GM12878 (cell line): ENCODE results near the gene MDGA2. TPM values are rescaled to one million over a fixed set of nuclear protein-coding genes. Genes with fewer than 3 reads are reported as not detected.

ENCODE experiments used
- ATAC-seq: fragments of 200-7000 bp; cut with Tn5 transposase; 3 replicates; pipeline ENCODE4 v1.9.1; 2020; ENCODE audit warnings: mild to moderate bottlenecking, moderate library complexity
- BruUV-seq: library from RNA; stranded (reverse); fragments of 400-500 nt; replicated peaks from 2 replicates; lab custom pipeline; 2021; lab: Mats Ljungman, UMichigan
- CTCF ChIA-PET: fragments of 300-600 bp; sonication (Branson Sonifier 250); formaldehyde crosslinking; extraction: SDS; loops from one replicate; lab custom pipeline; 2021; ENCODE audit warnings: inconsistent platforms; lab: Yijun Ruan, JAX
- POLR2A ChIA-PET: fragments of 350-600 bp; formaldehyde crosslinking; extraction: SDS; loops from one replicate; lab custom pipeline; 2021; ENCODE audit warnings: inconsistent platforms; lab: Charles Lee
- RAD21 ChIA-PET: fragments of 300-600 bp; sonication (Branson Sonifier 250); formaldehyde crosslinking; loops from one replicate; lab custom pipeline; 2023; ENCODE audit warnings: antibody characterized with exemption; ENCODE audit not compliant: unreplicated experiment; lab: Charles Lee
- SMC1A ChIA-PET: fragments of 300-600 bp; sonication (Branson Sonifier 250); formaldehyde crosslinking; loops from one replicate; lab custom pipeline; 2023; ENCODE audit not compliant: unreplicated experiment, uncharacterized antibody; lab: Charles Lee
- DNase-seq: peaks from one replicate; pipeline ENCODE4 v3.0.0-alpha.2; 2011; ENCODE audit warnings: low read depth, low spot score
- FAIRE-seq: peaks from 3 replicates; lab custom pipeline; 2011; peaks lifted over from hg19 to GRCh38; lab: Jason Lieb, UNC
- H2AFZ ChIP-seq: 2 replicates; pipeline ENCODE4 v1.6.0; 2011; ENCODE audit warnings: low read depth, low read length, control low read depth; ENCODE audit not compliant: control insufficient read depth
- H3K27ac ChIP-seq: 2 replicates; pipeline ENCODE4 v1.5.1; 2011; ENCODE audit warnings: control low read depth; ENCODE audit not compliant: control insufficient read depth, insufficient read depth
- H3K27me3 ChIP-seq, 2 experiments: replicated peaks in 1 of 2; 2 replicates each; pipeline versions ENCODE4 v1.6.0 to v1.6.1; 2011; ENCODE audit warnings: low read length in 1 of 2; ENCODE audit not compliant: control insufficient read depth in 2 of 2, insufficient read depth in 2 of 2
- H3K36me3 ChIP-seq, 2 experiments: 2 replicates each; pipeline ENCODE4 v1.5.1; 2011; ENCODE audit warnings: low read length in 1 of 2; ENCODE audit not compliant: control insufficient read depth in 2 of 2, insufficient read depth in 2 of 2
- H3K4me1 ChIP-seq: 2 replicates; pipeline ENCODE4 v1.6.1; 2011; ENCODE audit warnings: mild to moderate bottlenecking, low read length, moderate library complexity, mixed read lengths; ENCODE audit not compliant: control insufficient read depth, insufficient read depth
- H3K4me2 ChIP-seq: 2 replicates; pipeline ENCODE4 v1.6.0; 2011; ENCODE audit warnings: control low read depth; ENCODE audit not compliant: control insufficient read depth, insufficient read depth
- H3K4me3 ChIP-seq: fragments of 200-600 bp; sonication (generic); 2 replicates; pipeline ENCODE4 v1.5.1; 2016
- H3K79me2 ChIP-seq: 2 replicates; pipeline ENCODE4 v1.6.0; 2011; ENCODE audit warnings: low read length; ENCODE audit not compliant: control insufficient read depth, insufficient read depth
- H3K9ac ChIP-seq: 2 replicates; pipeline ENCODE4 v1.8.0; 2011; ENCODE audit warnings: low read length, control low read depth, mixed read lengths; ENCODE audit not compliant: control insufficient read depth, insufficient read depth
- H3K9me3 ChIP-seq: replicated peaks from 3 replicates; pipeline ENCODE4 v1.5.1; 2011; ENCODE audit warnings: mild to moderate bottlenecking, low read length; ENCODE audit not compliant: control insufficient read depth, insufficient read depth
- H4K20me1 ChIP-seq: 2 replicates; pipeline ENCODE4 v1.6.0; 2011; ENCODE audit not compliant: control insufficient read depth, insufficient read depth
- BACH1 ChIP-seq: fragments of 450-650 bp; IDR thresholded peaks from 2 replicates; pipeline ENCODE4 v1.6.1; 2017; ENCODE audit warnings: mild to moderate bottlenecking, borderline replicate concordance
- CHD1 ChIP-seq: IDR thresholded peaks from 2 replicates; pipeline ENCODE4 v1.6.1; 2012; ENCODE audit warnings: low read depth, low read length, improper control_type of control experiment
- EGR1 ChIP-seq, 2 experiments: IDR thresholded peaks; 1 replicate in 1 of 2; 2 replicates in 1 of 2; pipeline ENCODE4 v1.6.1; 2011 to 2012; ENCODE audit warnings: low read depth in 2 of 2, low read length in 2 of 2, borderline replicate concordance in 1 of 2, mild to moderate bottlenecking in 1 of 2, moderate library complexity in 1 of 2
- FOXM1 ChIP-seq: IDR thresholded peaks from 2 replicates; pipeline ENCODE4 v1.6.1; 2012; ENCODE audit warnings: low read depth, mild to moderate bottlenecking, inconsistent platforms, low read length, moderate library complexity
- LARP7 ChIP-seq: fragments of 450-650 bp; IDR thresholded peaks from 2 replicates; pipeline ENCODE4 v1.6.1; 2017; ENCODE audit warnings: mild to moderate bottlenecking
- MYC ChIP-seq: IDR thresholded peaks from 2 replicates; pipeline ENCODE4 v1.6.1; 2011; ENCODE audit warnings: mild to moderate bottlenecking, low read length, moderate library complexity, inconsistent platforms; ENCODE audit not compliant: insufficient read depth, insufficient replicate concordance, insufficient read length, severe bottlenecking
- NR2F1 ChIP-seq: fragments of 450-650 bp; conservative IDR thresholded peaks from 2 replicates; pipeline ENCODE4 v1.6.1; 2017; ENCODE audit warnings: mild to moderate bottlenecking
- NRF1 ChIP-seq: conservative IDR thresholded peaks from 2 replicates; pipeline ENCODE4 v1.6.1; 2011; ENCODE audit warnings: mild to moderate bottlenecking, low read depth, low read length, improper control_type of control experiment
- PML ChIP-seq: IDR thresholded peaks from 2 replicates; pipeline ENCODE4 v1.6.1; 2012; ENCODE audit warnings: low read length, inconsistent platforms
- POLR2AphosphoS2 ChIP-seq: IDR thresholded peaks from 2 replicates; pipeline ENCODE4 v1.6.1; 2011; ENCODE audit warnings: low read depth, mild to moderate bottlenecking, low read length, improper control_type of control experiment, moderate library complexity
- POLR2AphosphoS5 ChIP-seq: IDR thresholded peaks from 2 replicates; pipeline ENCODE4 v1.6.1; 2011; ENCODE audit warnings: mild to moderate bottlenecking, low read length, inconsistent platforms
- POU2F2 ChIP-seq: IDR thresholded peaks from 3 replicates; pipeline ENCODE4 v1.6.1; 2011; ENCODE audit warnings: low read depth, mild to moderate bottlenecking, low read length, borderline replicate concordance
- TCF7 ChIP-seq: IDR thresholded peaks from 2 replicates; pipeline ENCODE4 v1.6.1; 2014; ENCODE audit warnings: antibody characterized with exemption, borderline replicate concordance
- YBX1 ChIP-seq: fragments of 450-650 bp; IDR thresholded peaks from 2 replicates; pipeline ENCODE4 v1.6.1; 2016; ENCODE audit warnings: antibody characterized with exemption
- ZNF274 ChIP-seq: IDR thresholded peaks from one replicate; pipeline ENCODE4 v1.8.0; 2011; ENCODE audit not compliant: insufficient read length, insufficient read depth
- WGBS: methylation state at CpG from one replicate; pipeline ENCODE4 v1.1.6; 2016; ENCODE audit warnings: low lambda C conversion rate; ENCODE audit not compliant: insufficient replicate concordance, insufficient coverage; ENCODE audit errors: missing lambda C conversion rate; 5-methylcytosine and 5-hydroxymethylcytosine counted together
- in situ Hi-C: fragments of 300-500 bp; cut with MboI; formaldehyde crosslinking; loops from 9 replicates; pipeline ENCODE4 v1.14.3; 2018; ENCODE audit warnings: mixed read lengths
- intact Hi-C: fragments of 100-400 bp; cut with micrococcal nuclease; formaldehyde crosslinking; loops from one replicate; pipeline ENCODE4 v1.14.2; 2022; ENCODE audit not compliant: unreplicated experiment
- polyA plus RNA-seq, 11 experiments: library from polyadenylated mRNA; depleted of rRNA in 4 of 11; unstranded in 6 of 11; stranded (reverse) in 5 of 11; fragments of >200 nt; fragmentation: Nextera tagmentation in 4 of 11; fragmentation: Illumina TruSeq in 1 of 11; extraction: Ambion mirVana in 4 of 11; extraction: Trizol in 1 of 11; gene quantifications; 1 replicate in 1 of 11; 2 replicates in 10 of 11; pipeline versions ENCODE4 v1.2.1 to v1.2.3, GENCODE V29; 2011 to 2016; ENCODE audit warnings: inconsistent platforms in 2 of 11, missing spikeins in 2 of 11, low read depth in 1 of 11
- total RNA-seq, 4 experiments: library from RNA; depleted of rRNA in 3 of 4; stranded (reverse); fragments of >200 nt in 3 of 4; fragmentation: Illumina TruSeq in 1 of 4; extraction: Trizol in 1 of 4; gene quantifications; 2 replicates each; pipeline versions ENCODE4 v1.2.1 to v1.2.3, GENCODE V29; 2013 to 2021
- TF ChIP-seq, protein P1 (sequence below): fragments of 450-650 bp; formaldehyde crosslinking; IDR thresholded peaks from 2 replicates; pipeline ENCODE4 v1.4.0; 2022; ENCODE audit warnings: mild to moderate bottlenecking, moderate library complexity
- TF ChIP-seq, protein P2 (sequence below): IDR thresholded peaks from 2 replicates; pipeline ENCODE4 v1.6.1; 2011; ENCODE audit warnings: borderline replicate concordance, low read depth, mild to moderate bottlenecking, moderate library complexity, mixed read lengths, low read length; ENCODE audit not compliant: insufficient read depth; ENCODE audit errors: extremely low read length
- TF ChIP-seq, protein P3 (sequence below): fragments of 150-350 bp; IDR thresholded peaks from 2 replicates; pipeline ENCODE4 v1.6.1; 2014; ENCODE audit warnings: mild to moderate bottlenecking, low read depth, low read length
- TF ChIP-seq, protein P4 (sequence below): fragments of 450-650 bp; IDR thresholded peaks from 2 replicates; pipeline ENCODE4 v1.6.1; 2017; ENCODE audit warnings: mild to moderate bottlenecking

The MDGA2 gene
- total and polyA plus RNA-seq, 10 of the 15 experiments (the other 5 are each of a cell fraction or from before 2014, with no cell fraction given), result not detected

DNA sequence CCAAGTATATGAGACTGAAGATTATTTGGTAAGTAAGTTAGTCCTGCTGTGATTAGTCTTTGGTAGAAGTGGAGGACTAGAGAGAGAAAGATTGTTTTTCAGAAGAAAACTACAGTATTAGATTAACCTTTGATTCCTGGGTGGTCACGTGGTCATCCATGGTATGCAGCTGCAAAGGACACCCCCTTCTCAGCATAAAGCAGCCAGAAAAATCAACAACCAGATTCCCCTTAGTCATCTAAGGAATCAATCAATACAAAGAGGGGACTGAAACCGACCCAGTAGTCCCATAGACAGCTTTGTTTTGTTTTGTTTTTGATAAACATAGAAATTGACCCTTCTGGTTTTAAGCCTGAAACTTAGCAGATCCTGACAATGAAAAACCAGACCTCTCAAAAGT is 30.3 kb upstream of the MDGA2 start:
- CTCF ChIA-PET, result no interaction called here
- no peak overlapping the region for H2AFZ ChIP-seq
- H3K4me1 ChIP-seq, result no peaks in the 10 kb centered on the region
- no peak overlapping the region for H3K9ac ChIP-seq
- FAIRE-seq (no peak), DNase-seq (no peak), ATAC-seq (no peak)
- intact Hi-C loops (no loop called here), in situ Hi-C loops (no loop called here)
- BruUV-seq, result no TSS peak
- no peaks in the 10 kb centered on the region for H3K36me3 ChIP-seq
- no peaks in the 10 kb centered on the region for H4K20me1 ChIP-seq
- H3K9me3 ChIP-seq, result no peaks in the 10 kb centered on the region
- H3K27ac ChIP-seq, result no peak overlapping the region
- SMC1A ChIA-PET, result no interaction called here
- H3K4me2 ChIP-seq, result no peak overlapping the region
- H3K79me2 ChIP-seq, result no peaks in the 10 kb centered on the region
- WGBS, result 0% methylated on average over 2 of the region's 2 CpGs
- RAD21 ChIA-PET, result no interaction called here
- no peak overlapping the region for H3K4me3 ChIP-seq
- TF ChIP-seq NRF1, result no peak
- TF ChIP-seq, protein P1, sequence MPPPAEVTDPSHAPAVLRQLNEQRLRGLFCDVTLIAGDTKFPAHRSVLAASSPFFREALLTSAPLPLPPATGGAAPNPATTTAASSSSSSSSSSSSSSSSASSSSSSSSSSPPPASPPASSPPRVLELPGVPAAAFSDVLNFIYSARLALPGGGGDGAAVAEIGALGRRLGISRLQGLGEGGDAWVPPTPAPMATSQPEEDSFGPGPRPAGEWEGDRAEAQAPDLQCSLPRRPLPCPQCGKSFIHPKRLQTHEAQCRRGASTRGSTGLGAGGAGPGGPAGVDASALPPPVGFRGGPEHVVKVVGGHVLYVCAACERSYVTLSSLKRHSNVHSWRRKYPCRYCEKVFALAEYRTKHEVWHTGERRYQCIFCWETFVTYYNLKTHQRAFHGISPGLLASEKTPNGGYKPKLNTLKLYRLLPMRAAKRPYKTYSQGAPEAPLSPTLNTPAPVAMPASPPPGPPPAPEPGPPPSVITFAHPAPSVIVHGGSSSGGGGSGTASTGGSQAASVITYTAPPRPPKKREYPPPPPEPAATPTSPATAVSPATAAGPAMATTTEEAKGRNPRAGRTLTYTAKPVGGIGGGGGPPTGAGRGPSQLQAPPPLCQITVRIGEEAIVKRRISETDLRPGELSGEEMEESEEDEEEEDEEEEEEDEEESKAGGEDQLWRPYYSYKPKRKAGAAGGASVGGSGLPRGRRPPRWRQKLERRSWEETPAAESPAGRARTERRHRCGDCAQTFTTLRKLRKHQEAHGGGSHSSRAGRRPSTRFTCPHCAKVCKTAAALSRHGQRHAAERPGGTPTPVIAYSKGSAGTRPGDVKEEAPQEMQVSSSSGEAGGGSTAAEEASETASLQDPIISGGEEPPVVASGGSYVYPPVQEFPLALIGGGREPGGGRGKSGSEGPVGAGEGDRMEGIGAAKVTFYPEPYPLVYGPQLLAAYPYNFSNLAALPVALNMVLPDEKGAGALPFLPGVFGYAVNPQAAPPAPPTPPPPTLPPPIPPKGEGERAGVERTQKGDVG (CRISPR knock-in tag), result no peak
- TF ChIP-seq, protein P2, sequence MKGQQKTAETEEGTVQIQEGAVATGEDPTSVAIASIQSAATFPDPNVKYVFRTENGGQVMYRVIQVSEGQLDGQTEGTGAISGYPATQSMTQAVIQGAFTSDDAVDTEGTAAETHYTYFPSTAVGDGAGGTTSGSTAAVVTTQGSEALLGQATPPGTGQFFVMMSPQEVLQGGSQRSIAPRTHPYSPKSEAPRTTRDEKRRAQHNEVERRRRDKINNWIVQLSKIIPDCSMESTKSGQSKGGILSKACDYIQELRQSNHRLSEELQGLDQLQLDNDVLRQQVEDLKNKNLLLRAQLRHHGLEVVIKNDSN, result no peak
- TF ChIP-seq BACH1, result no peak
- TF ChIP-seq FOXM1, result no peak
- TF ChIP-seq POLR2AphosphoS5, result no peak
- TF ChIP-seq TCF7, result no peak
- TF ChIP-seq MYC, result no peak
- no peak for TF ChIP-seq POU2F2
- no peak for TF ChIP-seq EGR1 (IDR thresholded peaks at IDR 0.05; ENCODE audit: borderline replicate concordance in 1 of 2, low read depth in 2 of 2, low read length in 2 of 2)
- TF ChIP-seq, protein P3, sequence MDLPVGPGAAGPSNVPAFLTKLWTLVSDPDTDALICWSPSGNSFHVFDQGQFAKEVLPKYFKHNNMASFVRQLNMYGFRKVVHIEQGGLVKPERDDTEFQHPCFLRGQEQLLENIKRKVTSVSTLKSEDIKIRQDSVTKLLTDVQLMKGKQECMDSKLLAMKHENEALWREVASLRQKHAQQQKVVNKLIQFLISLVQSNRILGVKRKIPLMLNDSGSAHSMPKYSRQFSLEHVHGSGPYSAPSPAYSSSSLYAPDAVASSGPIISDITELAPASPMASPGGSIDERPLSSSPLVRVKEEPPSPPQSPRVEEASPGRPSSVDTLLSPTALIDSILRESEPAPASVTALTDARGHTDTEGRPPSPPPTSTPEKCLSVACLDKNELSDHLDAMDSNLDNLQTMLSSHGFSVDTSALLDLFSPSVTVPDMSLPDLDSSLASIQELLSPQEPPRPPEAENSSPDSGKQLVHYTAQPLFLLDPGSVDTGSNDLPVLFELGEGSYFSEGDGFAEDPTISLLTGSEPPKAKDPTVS, result no peak
- TF ChIP-seq YBX1, result no peak
- TF ChIP-seq PML, result no peak
- TF ChIP-seq NR2F1, result no peak
- no peak for TF ChIP-seq LARP7
- TF ChIP-seq, protein P4, sequence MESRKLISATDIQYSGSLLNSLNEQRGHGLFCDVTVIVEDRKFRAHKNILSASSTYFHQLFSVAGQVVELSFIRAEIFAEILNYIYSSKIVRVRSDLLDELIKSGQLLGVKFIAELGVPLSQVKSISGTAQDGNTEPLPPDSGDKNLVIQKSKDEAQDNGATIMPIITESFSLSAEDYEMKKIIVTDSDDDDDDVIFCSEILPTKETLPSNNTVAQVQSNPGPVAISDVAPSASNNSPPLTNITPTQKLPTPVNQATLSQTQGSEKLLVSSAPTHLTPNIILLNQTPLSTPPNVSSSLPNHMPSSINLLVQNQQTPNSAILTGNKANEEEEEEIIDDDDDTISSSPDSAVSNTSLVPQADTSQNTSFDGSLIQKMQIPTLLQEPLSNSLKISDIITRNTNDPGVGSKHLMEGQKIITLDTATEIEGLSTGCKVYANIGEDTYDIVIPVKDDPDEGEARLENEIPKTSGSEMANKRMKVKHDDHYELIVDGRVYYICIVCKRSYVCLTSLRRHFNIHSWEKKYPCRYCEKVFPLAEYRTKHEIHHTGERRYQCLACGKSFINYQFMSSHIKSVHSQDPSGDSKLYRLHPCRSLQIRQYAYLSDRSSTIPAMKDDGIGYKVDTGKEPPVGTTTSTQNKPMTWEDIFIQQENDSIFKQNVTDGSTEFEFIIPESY, result no peak
- no peak for TF ChIP-seq CHD1
- no peak for TF ChIP-seq POLR2AphosphoS2
- no peak for TF ChIP-seq ZNF274
- POLR2A ChIA-PET, result no interaction called here
- H3K27me3 ChIP-seq, result no peaks in the 10 kb centered on the region
